Activated naive CD4-positive, alpha-beta T cell treated with Interleukin-2 at 50 U/mL for 16 hours (primary cell): Measurements from ENCODE around the gene TRMO.

Experiments
- DNase-seq: peaks from one replicate; pipeline ENCODE4 v3.0.0-alpha.2; 2020

Gene TRMO

GRCh38 chr9:97900738-97901565 lies 21.3 kb downstream of the TRMO start:
- no peak for DNase-seq

GRCh38 chr9:97900103-97900737 lies 22.1 kb downstream of the TRMO start:
- DNase-seq = no peak

GRCh38 chr9:97895695-97896332 lies 26.5 kb downstream of the TRMO start:
- no peak for DNase-seq

- DNase-seq = no peak
Observed at GRCh38 chr9:97895211-97895610, 27.1 kb downstream of the TRMO start.

GRCh38 chr9:97892421-97892820 lies 29.9 kb downstream of the TRMO start:
- no peak for DNase-seq

- DNase-seq = no peak
Observed at GRCh38 chr9:97891736-97892135, 30.6 kb downstream of the TRMO start.

- peak; percentile 68 for DNase-seq
Observed at GRCh38 chr9:97889941-97890887, 32.1 kb downstream of the TRMO start.

GRCh38 chr9:97880336-97880735 lies 42.0 kb downstream of the TRMO start:
- no peak for DNase-seq

GRCh38 chr9:97876061-97876460 lies 46.2 kb downstream of the TRMO start:
- DNase-seq = no peak

- DNase-seq = no peak
Observed at GRCh38 chr9:97875111-97875510, 47.2 kb downstream of the TRMO start.

GRCh38 chr9:97874624-97875023 lies 47.7 kb downstream of the TRMO start:
- no peak for DNase-seq

- no peak for DNase-seq
Observed at GRCh38 chr9:97873882-97874281, 48.4 kb downstream of the TRMO start.

GRCh38 chr9:97873425-97873824 lies 48.9 kb downstream of the TRMO start:
- DNase-seq = no peak

- no peak for DNase-seq
Observed at GRCh38 chr9:97868859-97869258, 53.4 kb downstream of the TRMO start.

GRCh38 chr9:97866848-97867247 lies 55.5 kb downstream of the TRMO start:
- no peak for DNase-seq

GRCh38 chr9:97866300-97866699 lies 56.0 kb downstream of the TRMO start:
- DNase-seq = no peak

GRCh38 chr9:97864396-97864795 lies 57.9 kb downstream of the TRMO start:
- DNase-seq = no peak

GRCh38 chr9:97863314-97863713 lies 59.0 kb downstream of the TRMO start:
- no peak for DNase-seq

GRCh38 chr9:97861148-97861475 lies 61.2 kb downstream of the TRMO start:
- DNase-seq = no peak

- DNase-seq = no peak
Observed at GRCh38 chr9:97860451-97861147, 61.7 kb downstream of the TRMO start.

- no peak for DNase-seq
Observed at GRCh38 chr9:97859346-97859745, 63.0 kb downstream of the TRMO start.

- DNase-seq = no peak
Observed at GRCh38 chr9:97858826-97859225, 63.5 kb downstream of the TRMO start.

- DNase-seq = no peak
Observed at GRCh38 chr9:97858393-97858713, 63.9 kb downstream of the TRMO start.
